Measurements from ENCODE around the gene ADGRF5.
"Not testable (repeated sequence)": the region's sequence is repeated elsewhere in the genome, so short reads cannot be mapped to it uniquely, and the experiment has no call there.

Gene ADGRF5

GRCh38 chr6:46876126-46876525 is 45.6 kb downstream of the ADGRF5 start:
- no peak for TF ChIP-seq CTCF (IDR thresholded peaks at IDR 0.05; ENCODE audit: low read depth, low read length)
- H3K4me3 ChIP-seq (ENCODE audit: low read depth, low read length): no peak overlapping the region

- H3K4me3 ChIP-seq (ENCODE audit: low read depth, low read length): no peak overlapping the region
- no peak for TF ChIP-seq CTCF (IDR thresholded peaks at IDR 0.05; ENCODE audit: low read depth, low read length)
Measured at GRCh38 chr6:46867411-46867810, 54.3 kb downstream of the ADGRF5 start.

GRCh38 chr6:46865221-46865620 is 56.5 kb downstream of the ADGRF5 start:
- no peak overlapping the region for H3K4me3 ChIP-seq (ENCODE audit: low read depth, low read length)
- no peak for TF ChIP-seq CTCF (IDR thresholded peaks at IDR 0.05; ENCODE audit: low read depth, low read length)

- H3K4me3 ChIP-seq (ENCODE audit: low read depth, low read length): no peak overlapping the region
- no peak for TF ChIP-seq CTCF (IDR thresholded peaks at IDR 0.05; ENCODE audit: low read depth, low read length)
Measured at GRCh38 chr6:46863791-46864190, 57.9 kb downstream of the ADGRF5 start.

GRCh38 chr6:46862381-46862780 is 59.4 kb downstream of the ADGRF5 start:
- H3K4me3 ChIP-seq (ENCODE audit: low read depth, low read length): no peak overlapping the region
- no peak for TF ChIP-seq CTCF (IDR thresholded peaks at IDR 0.05; ENCODE audit: low read depth, low read length)

- TF ChIP-seq CTCF (IDR thresholded peaks at IDR 0.05; ENCODE audit: low read depth, low read length): peak; percentile 46; the same call in 1 of the 2 replicates
Measured at GRCh38 chr6:46855966-46856365, 65.8 kb downstream of the ADGRF5 start.

GRCh38 chr6:46851576-46851975 is 70.2 kb downstream of the ADGRF5 start:
- H3K4me3 ChIP-seq (ENCODE audit: low read depth, low read length): not testable (repeated sequence)

More at GRCh38 chr6:46855966-46856365, 65.8 kb downstream of the ADGRF5 start:
- H3K4me3 ChIP-seq (ENCODE audit: low read depth, low read length): not testable (repeated sequence)

GRCh38 chr6:46850792-46851191 is 70.9 kb downstream of the ADGRF5 start:
- no peak overlapping the region for H3K4me3 ChIP-seq (ENCODE audit: low read depth, low read length)

More at GRCh38 chr6:46850792-46851191, 70.9 kb downstream of the ADGRF5 start:
- TF ChIP-seq CTCF (IDR thresholded peaks at IDR 0.05; ENCODE audit: low read depth, low read length): no peak

Data from WI38 (cell line).